ENCODE data around the gene PRR16.
"Not testable (repeated sequence)": the region's sequence is repeated elsewhere in the genome, so short reads cannot be mapped to it uniquely, and the experiment has no call there.

PRR16 gene

DNA sequence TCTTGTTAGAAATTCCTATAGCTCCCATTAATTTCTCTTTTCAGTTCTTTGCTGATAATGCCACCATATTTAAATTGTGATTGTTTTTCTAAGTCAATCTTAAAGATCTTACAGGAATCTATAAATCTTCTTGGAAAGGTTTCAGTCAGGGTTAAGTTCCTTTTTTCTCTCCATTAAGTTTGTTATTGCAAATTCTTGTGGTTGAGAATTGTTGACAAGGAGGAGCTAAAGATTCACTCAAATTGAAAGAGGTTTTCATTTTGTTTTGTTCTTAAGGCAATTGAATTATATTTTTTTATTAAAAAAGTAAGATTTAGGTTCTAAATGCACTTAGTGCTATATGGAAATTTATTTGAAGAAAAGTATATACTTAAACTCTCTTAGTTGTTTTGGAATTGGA is 213.4 kb downstream of the PRR16 start:
- no peak for DNase-seq

DNA sequence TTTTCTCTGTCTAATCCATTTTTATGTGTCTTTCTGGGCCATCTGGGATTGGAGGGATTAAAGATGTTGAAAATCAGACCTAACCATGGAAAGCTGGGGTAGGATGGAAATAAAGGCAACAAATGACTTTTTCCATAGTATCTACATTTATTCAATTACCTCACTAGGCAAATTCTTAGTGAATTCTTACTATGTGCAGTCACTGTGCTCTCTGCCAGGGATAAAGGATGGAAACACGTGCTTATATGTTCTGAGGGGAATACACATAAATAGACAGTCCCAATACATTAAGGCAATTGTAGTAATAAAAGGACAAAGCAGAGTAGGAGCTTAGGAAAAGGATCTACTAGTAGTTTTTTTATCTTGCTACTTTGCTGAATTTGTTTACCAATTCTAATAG is 214.2 kb downstream of the PRR16 start:
- DNase-seq: no peak

- DNase-seq: no peak
Measured at GRCh38 chr5:120682851-120683250, 218.8 kb downstream of the PRR16 start.

DNA sequence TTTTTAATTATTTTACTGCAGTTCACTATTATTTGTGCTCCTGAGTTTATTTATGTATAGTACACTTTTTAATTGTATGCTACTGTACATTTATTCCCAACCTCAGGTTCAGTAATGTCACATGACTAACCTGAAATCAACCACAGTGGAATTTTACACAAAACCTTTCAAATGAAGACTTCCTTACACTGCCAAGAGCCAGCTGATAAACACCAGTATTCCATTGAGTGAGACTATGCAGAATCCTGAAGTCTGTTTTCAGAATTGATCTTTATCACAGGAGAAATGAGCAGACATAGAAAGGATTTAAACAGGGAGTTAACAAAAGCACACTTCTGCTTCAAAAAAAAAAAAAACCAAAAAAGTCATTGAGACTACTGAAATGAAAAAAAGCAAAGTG is 219.5 kb downstream of the PRR16 start:
- no peak for DNase-seq

- DNase-seq: no peak
Measured at GRCh38 chr5:120684213-120684612, 220.1 kb downstream of the PRR16 start.

- no peak for DNase-seq
Measured at GRCh38 chr5:120684749-120685415, 220.8 kb downstream of the PRR16 start.

- DNase-seq: no peak
Measured at GRCh38 chr5:120690621-120691407, 226.7 kb downstream of the PRR16 start.

GRCh38 chr5:120692325-120692724 is 228.2 kb downstream of the PRR16 start:
- no peak for DNase-seq

- DNase-seq: no peak
Measured at GRCh38 chr5:120695368-120695880, 231.3 kb downstream of the PRR16 start.

- DNase-seq: no peak
Measured at GRCh38 chr5:120697147-120697546, 233.0 kb downstream of the PRR16 start.

GRCh38 chr5:120697670-120698327 is 233.7 kb downstream of the PRR16 start:
- not testable (repeated sequence) for DNase-seq

DNA sequence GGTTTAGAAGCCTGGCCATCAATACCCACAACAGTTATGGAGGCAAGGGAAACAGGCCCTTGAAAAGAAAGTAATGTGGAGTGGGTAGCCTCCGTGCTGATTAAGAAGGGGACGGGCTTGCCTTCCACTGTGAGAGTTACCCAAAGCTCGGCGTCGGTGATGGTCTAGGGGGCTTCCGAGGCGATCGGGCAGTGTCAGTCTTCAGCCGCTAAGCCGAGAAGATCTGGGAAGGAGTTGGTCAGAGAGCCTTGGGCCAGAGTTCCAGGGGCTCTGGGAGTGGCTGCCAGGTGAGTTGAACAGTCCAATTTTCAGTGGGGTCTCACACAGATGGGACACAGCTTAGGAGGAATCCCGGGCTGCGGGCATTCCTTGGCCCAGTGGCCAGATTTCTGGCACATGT is 236.6 kb downstream of the PRR16 start:
- DNase-seq: not testable (repeated sequence)

DNA sequence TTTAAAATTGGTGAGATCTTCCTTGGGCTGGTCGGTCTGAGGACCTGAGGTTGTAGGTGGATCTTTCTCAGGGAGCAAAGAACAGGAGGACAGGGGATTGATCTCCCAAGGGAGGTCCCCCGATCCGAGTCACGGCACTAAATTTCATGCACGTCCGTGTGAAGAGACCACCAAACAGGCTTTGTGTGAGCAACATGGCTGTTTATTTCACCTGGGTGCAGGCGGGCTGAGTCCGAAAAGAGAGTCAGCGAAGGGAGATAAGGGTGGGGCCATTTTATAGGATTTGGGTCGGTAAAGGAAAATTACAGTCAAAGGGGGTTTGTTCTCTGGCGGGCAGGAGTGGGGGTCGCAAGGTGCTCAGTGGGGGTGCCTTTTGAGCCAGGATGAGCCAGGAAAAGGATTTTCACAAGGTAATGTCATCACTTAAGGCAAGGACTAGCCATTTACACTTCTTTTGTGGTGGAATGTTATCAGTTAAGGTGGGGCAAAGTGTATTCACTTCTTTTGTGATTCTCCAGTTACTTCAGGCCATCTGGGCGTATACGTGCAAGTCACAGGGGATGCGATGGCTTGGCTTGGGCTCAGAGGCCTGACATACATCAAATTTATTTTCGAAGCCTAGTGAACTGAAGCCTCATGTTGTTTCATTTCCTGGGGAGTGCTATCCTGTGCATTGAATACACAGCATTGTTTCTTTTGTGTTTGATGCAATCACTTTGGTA is 238.9 kb downstream of the PRR16 start:
- DNase-seq: not testable (repeated sequence)

DNA sequence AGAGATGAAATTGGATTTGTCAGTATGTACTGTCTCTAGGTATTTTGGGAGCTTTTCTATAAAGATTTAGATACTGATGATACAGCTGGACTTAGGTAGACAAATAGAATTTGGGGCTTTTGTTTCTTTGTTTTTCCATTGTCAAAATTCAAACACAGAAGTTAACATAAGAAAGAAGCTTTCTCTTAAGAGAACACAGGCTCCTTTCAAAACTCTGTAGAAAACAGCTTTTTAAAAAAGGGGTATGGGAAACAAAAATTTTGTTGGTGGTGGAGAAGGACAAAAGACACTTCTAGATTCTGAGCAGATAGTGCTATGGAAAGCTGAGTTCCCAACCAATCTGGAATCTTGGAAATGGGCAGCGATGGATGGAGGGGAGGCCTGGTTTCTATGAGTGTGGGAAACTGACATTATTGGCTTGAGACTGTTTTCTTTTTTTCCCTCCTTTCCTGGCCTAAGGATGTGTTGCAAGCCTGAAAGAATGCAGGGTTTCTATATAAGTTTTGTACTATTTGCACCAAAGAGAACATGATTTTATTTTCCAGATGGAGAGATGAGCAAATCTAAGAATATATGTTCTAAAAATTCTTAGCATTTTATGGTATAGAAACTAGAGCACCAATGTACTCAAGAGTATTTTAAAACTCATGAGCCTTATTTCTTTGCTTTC is 240.0 kb downstream of the PRR16 start:
- no peak for DNase-seq

DNA sequence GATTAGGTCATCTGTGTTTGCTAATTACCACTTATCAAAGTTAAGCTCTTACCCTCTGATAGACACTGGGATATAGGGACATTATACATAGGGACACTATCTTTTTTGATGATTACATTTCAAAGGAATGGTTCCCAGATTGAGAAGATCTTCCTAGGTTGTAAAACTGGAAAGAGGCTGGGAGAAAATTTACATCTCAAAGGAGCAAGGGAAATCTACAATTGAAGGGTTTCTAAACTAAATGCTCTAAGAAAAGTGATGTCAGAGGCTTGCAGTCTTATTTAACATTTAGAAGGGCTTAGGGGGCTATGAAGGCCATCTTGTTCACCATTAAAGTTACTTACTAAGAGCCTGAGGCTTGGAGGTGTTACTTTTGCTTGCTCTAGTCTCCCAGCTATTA is 242.8 kb downstream of the PRR16 start:
- DNase-seq: no peak

DNA sequence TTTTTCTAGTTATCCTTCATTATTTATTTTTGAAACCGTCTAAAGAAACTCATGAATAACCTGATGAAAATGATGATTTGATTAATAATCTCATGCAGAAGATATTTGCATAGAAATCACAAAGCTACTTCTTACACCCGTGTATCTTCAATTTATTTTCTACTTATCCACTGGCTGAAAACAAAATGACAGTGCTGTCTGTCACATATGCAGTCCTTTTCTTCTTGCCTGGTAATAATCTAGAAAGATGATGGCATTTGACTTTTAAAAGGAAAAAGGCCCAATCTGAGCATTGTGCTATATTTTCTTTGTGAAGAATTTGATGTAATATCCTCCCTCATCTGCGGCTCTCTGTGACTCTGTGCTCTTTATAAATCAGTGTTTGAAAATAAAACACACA is 253.3 kb downstream of the PRR16 start:
- no peak for DNase-seq

DNA sequence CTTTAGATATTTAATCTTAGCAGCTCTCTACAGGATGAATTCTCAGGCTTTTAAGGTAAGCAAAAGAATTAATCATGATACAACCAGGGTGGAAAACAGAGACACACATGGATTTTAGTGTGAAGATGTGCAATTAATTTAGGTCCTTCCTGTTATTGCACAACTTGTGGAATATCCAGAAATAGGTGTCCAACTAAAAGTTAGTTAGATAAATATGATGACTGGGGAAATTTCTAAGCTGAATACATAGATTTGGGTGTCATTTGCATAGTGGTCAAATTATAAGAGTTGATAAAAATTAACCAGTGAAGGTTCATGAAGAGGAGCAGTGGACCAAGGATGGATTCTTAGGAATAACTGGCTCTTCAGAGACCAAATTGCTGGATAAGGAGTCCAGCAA is 266.1 kb downstream of the PRR16 start:
- no peak for DNase-seq

GRCh38 chr5:120734033-120734432 is 269.9 kb downstream of the PRR16 start:
- peak in 2 of 14 donors; percentile 1 to 86 for DNase-seq

DNA sequence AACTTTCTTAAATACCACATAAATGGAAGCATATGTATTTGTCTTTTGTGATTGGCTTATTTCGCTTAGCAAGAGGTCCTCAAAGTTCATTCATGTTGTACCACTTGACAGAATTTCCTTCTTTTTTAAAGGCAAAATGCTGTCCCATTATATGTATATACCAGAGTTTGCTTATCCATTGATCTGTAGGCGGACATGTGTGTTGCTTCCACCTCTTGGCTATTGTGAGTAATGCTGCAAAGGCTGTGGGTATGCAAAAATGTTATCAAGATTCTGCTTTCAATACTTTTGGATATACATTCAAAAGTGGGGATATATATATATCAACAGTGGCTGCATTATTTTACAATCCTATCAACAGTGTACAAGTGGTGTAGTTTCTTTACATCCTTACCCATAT is 271.0 kb downstream of the PRR16 start:
- no peak for DNase-seq

All from C1 segment of cervical spinal cord (tissue), 14 donors.